ENCODE measurements around the gene AADAT. TPM values are rescaled to one million over a fixed set of nuclear protein-coding genes. Genes with fewer than 3 reads are reported as not detected.

The AADAT gene
- total RNA-seq, result 1 to 10 TPM in 1 of 4 donors, under 1 TPM in 3; 0.33 to 1.4 (median 0.82) TPM

- H3K4me3 ChIP-seq, result peak within 1 kb of the TSS; percentile 46 to 66 (median 58)
- H3K27me3 ChIP-seq, result no peaks in the 10 kb centered on the region
- DNase-seq (peak; percentile 32 to 61), ATAC-seq (peak; percentile 86 to 90)
- H3K9me3 ChIP-seq, result no peaks in the 10 kb centered on the region
- TF ChIP-seq POLR2A (IDR thresholded peaks at IDR 0.05) (no peak), CTCF (IDR thresholded peaks at IDR 0.05 in 4 of 5, conservative IDR thresholded peaks at IDR 0.05 in 1 of 5) (peak; percentile 30 to 74 (median 66))
- in situ Hi-C loops (cut with MboI; ENCODE audit: low sequenced_read_pairs in 4 of 4) (no loop called here), intact Hi-C loops (cut with DNase I; ENCODE audit: low total_unique reads) (loop anchor here (2.0 to 5.0 kb wide), 3 partner anchors 63 to 478 kb away; partner anchors contain the start of genes MFAP3L and NEK1)
- H3K36me3 ChIP-seq, result peaks cover 0 to 18% of the 10 kb centered on the region in 2 donors
- peaks cover 5 to 8% of the 10 kb centered on the region in 2 donors for H3K4me1 ChIP-seq
- H3K27ac ChIP-seq, result peak within 1 kb of the TSS in 3 of 4 donors; percentile 17 to 22 (median 17)
Observed at GRCh38 chr4:170089668-170090351, at the start of gene AADAT. Gene AADAT (minus strand): TSS chr4:170089956. CDS start chr4:170089690, 266 bp downstream.

- in situ Hi-C loops (cut with MboI; ENCODE audit: low sequenced_read_pairs in 4 of 4) (no loop called here), intact Hi-C loops (cut with DNase I; ENCODE audit: low total_unique reads) (no loop called here)
- H3K4me3 ChIP-seq, result no peak overlapping the region
- DNase-seq (peak; percentile 23 to 46), ATAC-seq (peak; percentile 68 to 75)
- H3K9me3 ChIP-seq, result no peaks in the 10 kb centered on the region
- no peaks in the 10 kb centered on the region for H3K36me3 ChIP-seq
- H3K27me3 ChIP-seq, result no peaks in the 10 kb centered on the region
- H3K27ac ChIP-seq, result no peak overlapping the region
- peaks cover 0 to 5% of the 10 kb centered on the region in 2 donors for H3K4me1 ChIP-seq
- TF ChIP-seq POLR2A (IDR thresholded peaks at IDR 0.05), result no peak
- peak; percentile 38 to 74 (median 59) for TF ChIP-seq CTCF (IDR thresholded peaks at IDR 0.05 in 4 of 5, conservative IDR thresholded peaks at IDR 0.05 in 1 of 5)
Observed at GRCh38 chr4:170138580-170139194, 48.9 kb upstream of the AADAT start.

- no peak for ATAC-seq
- in situ Hi-C loops (cut with MboI; ENCODE audit: low sequenced_read_pairs in 4 of 4), result no loop called here
Observed at GRCh38 chr4:170137927-170138326, 48.2 kb upstream of the AADAT start.

GRCh38 chr4:170137466-170137865 lies 47.7 kb upstream of the AADAT start:
- in situ Hi-C loops (cut with MboI; ENCODE audit: low sequenced_read_pairs in 4 of 4), result no loop called here
- Histone ChIP-seq H3K36me3 (no peaks in the 10 kb centered on the region), H3K4me3 (no peak overlapping the region), H3K27ac (no peak overlapping the region), H3K9me3 (no peaks in the 10 kb centered on the region), H3K27me3 (peaks cover 0 to 4% (median 0%) of the 10 kb centered on the region in 3 donors), H3K4me1 (peaks cover 0 to 5% of the 10 kb centered on the region in 2 donors)
- ATAC-seq (no peak), DNase-seq (no peak)
- intact Hi-C loops (cut with DNase I; ENCODE audit: low total_unique reads), result no loop called here
- TF ChIP-seq POLR2A (IDR thresholded peaks at IDR 0.05), result no peak

More at GRCh38 chr4:170137927-170138326, 48.2 kb upstream of the AADAT start:
- no peaks in the 10 kb centered on the region for H3K36me3 ChIP-seq
- H3K9me3 ChIP-seq, result no peaks in the 10 kb centered on the region
- H3K4me1 ChIP-seq, result peaks cover 0 to 5% of the 10 kb centered on the region in 2 donors
- no peak overlapping the region for H3K27ac ChIP-seq
- peaks cover 0 to under 1% (median 0%) of the 10 kb centered on the region in 3 donors for H3K27me3 ChIP-seq
- H3K4me3 ChIP-seq, result no peak overlapping the region
- intact Hi-C loops (cut with DNase I; ENCODE audit: low total_unique reads), result no loop called here
- TF ChIP-seq CTCF (IDR thresholded peaks at IDR 0.05 in 4 of 5, conservative IDR thresholded peaks at IDR 0.05 in 1 of 5), result no peak
- TF ChIP-seq POLR2A (IDR thresholded peaks at IDR 0.05), result no peak
- no peak for DNase-seq

GRCh38 chr4:170134821-170135220 lies 45.1 kb upstream of the AADAT start:
- H3K9me3 ChIP-seq, result no peaks in the 10 kb centered on the region
- TF ChIP-seq POLR2A (IDR thresholded peaks at IDR 0.05) (no peak), CTCF (IDR thresholded peaks at IDR 0.05 in 4 of 5, conservative IDR thresholded peaks at IDR 0.05 in 1 of 5) (no peak)
- peaks cover 0 to 4% (median 0%) of the 10 kb centered on the region in 3 donors for H3K27me3 ChIP-seq
- DNase-seq (no peak), ATAC-seq (no peak)
- H3K27ac ChIP-seq, result no peak overlapping the region
- H3K36me3 ChIP-seq, result no peaks in the 10 kb centered on the region
- intact Hi-C loops (cut with DNase I; ENCODE audit: low total_unique reads) (no loop called here), in situ Hi-C loops (cut with MboI; ENCODE audit: low sequenced_read_pairs in 4 of 4) (no loop called here)
- H3K4me1 ChIP-seq, result peaks cover 0 to 5% of the 10 kb centered on the region in 2 donors
- H3K4me3 ChIP-seq, result no peak overlapping the region

All from gastrocnemius medialis (tissue), 4 donors.